Panc1 (cell line): ENCODE measurements around the gene NEK2. TPM values are rescaled to one million over a fixed set of nuclear protein-coding genes. Genes with fewer than 3 reads are reported as not detected.

Source experiments
- ATAC-seq: fragments of 200-7000 bp; cut with Tn5 transposase; 2 replicates; pipeline ENCODE4 v1.9.1; 2020; ENCODE audit warnings: mild to moderate bottlenecking, moderate library complexity
- BruUV-seq: library from RNA; stranded (reverse); fragments of 400-500 nt; replicated peaks from 2 replicates; lab custom pipeline; 2021; lab: Mats Ljungman, UMichigan
- CTCF ChIA-PET: fragments of 300-600 bp; sonication (Branson Sonifier 250); formaldehyde crosslinking; loops from one replicate; lab custom pipeline; 2022; ENCODE audit warnings: antibody characterized with exemption; lab: Charles Lee
- POLR2A ChIA-PET: fragments of 300-600 bp; sonication (Branson Sonifier 250); formaldehyde crosslinking; loops from one replicate; lab custom pipeline; 2022; ENCODE audit warnings: antibody characterized with exemption; lab: Charles Lee
- DNase-seq: peaks from one replicate; pipeline ENCODE4 v3.0.0-alpha.2; 2010; ENCODE audit warnings: low read depth, low spot score
- H3K27ac ChIP-seq: 2 replicates; pipeline ENCODE4 v1.5.1; 2011; ENCODE audit warnings: mild to moderate bottlenecking, low read length, inconsistent platforms
- H3K27me3 ChIP-seq: fragments of 200-500 bp; sonication (Bioruptor generic); 2 replicates; pipeline ENCODE4 v1.6.0; 2014; ENCODE audit warnings: low read length, inconsistent platforms; ENCODE audit not compliant: control insufficient read depth, insufficient read depth
- H3K36me3 ChIP-seq: fragments of 200-500 bp; sonication (Bioruptor generic); 2 replicates; pipeline ENCODE4 v1.5.1; 2014; ENCODE audit warnings: inconsistent platforms, mild to moderate bottlenecking, low read length, moderate library complexity; ENCODE audit not compliant: control insufficient read depth, insufficient read depth
- H3K4me1 ChIP-seq: 2 replicates; pipeline ENCODE4 v1.5.1; 2011; ENCODE audit warnings: inconsistent platforms, mild to moderate bottlenecking, low read length, moderate library complexity; ENCODE audit not compliant: control insufficient read depth, insufficient read depth
- H3K4me3 ChIP-seq, 2 experiments: 2 replicates each; pipeline ENCODE4 v1.5.1; 2011 to 2012; ENCODE audit warnings: low read depth in 2 of 2, low read length in 2 of 2, mild to moderate bottlenecking in 2 of 2, inconsistent platforms in 1 of 2, moderate library complexity in 1 of 2
- H3K9me3 ChIP-seq: fragments of 200-500 bp; sonication (Bioruptor generic); 2 replicates; pipeline ENCODE4 v1.5.1; 2014; ENCODE audit warnings: low read depth, mild to moderate bottlenecking, inconsistent platforms, low read length, moderate library complexity; ENCODE audit not compliant: control insufficient read depth, insufficient read depth
- CTCF ChIP-seq: fragments of 450-650 bp; IDR thresholded peaks from 2 replicates; pipeline ENCODE4 v1.5.1; 2017; ENCODE audit warnings: mild to moderate bottlenecking
- REST ChIP-seq, 2 experiments: IDR thresholded peaks; 2 replicates each; pipeline ENCODE4 v1.6.1; 2011 to 2012; ENCODE audit warnings: low read depth in 2 of 2, control low read depth in 1 of 2, low read length in 1 of 2, mild to moderate bottlenecking in 1 of 2, moderate library complexity in 1 of 2; ENCODE audit not compliant: insufficient read depth in 1 of 2
- SIN3A ChIP-seq: IDR thresholded peaks from 2 replicates; pipeline ENCODE4 v1.6.1; 2012; ENCODE audit warnings: low read depth, mild to moderate bottlenecking, low read length, moderate library complexity, borderline replicate concordance; ENCODE audit not compliant: insufficient read depth
- TCF7L2 ChIP-seq: IDR thresholded peaks from 2 replicates; pipeline ENCODE4 v1.6.1; 2011; ENCODE audit warnings: mild to moderate bottlenecking, low read depth, low read length, inconsistent platforms
- in situ Hi-C: cut with HindIII; loops from 2 replicates; pipeline ENCODE4 v1.10.0; 2016; ENCODE audit warnings: low sequenced_read_pairs, low pct_unique_long_range_greater_than_20kb
- intact Hi-C: fragments of 100-400 bp; cut with micrococcal nuclease; formaldehyde crosslinking; loops from one replicate; pipeline ENCODE4 v1.10.0; 2022; ENCODE audit not compliant: unreplicated experiment
- total RNA-seq: library from RNA; stranded (reverse); gene quantifications from one replicate; pipeline ENCODE4 v1.2.1, GENCODE V29; 2021; ENCODE audit not compliant: unreplicated experiment

Gene NEK2
- total RNA-seq, 1 experiment from 2014 or later = 34.4 TPM

- peaks cover 29% of the 10 kb centered on the region for H3K4me1 ChIP-seq
Observed at GRCh38 chr1:211650904-211651303, 24.5 kb downstream of the NEK2 start.

GRCh38 chr1:211648980-211649934 lies 26.2 kb downstream of the NEK2 start:
- DNase-seq (no peak), ATAC-seq (no peak)
- intact Hi-C loops (no loop called here), in situ Hi-C loops (no loop called here)
- Histone ChIP-seq H3K9me3 (no peaks in the 10 kb centered on the region), H3K27me3 (no peaks in the 10 kb centered on the region), H3K4me3 (no peak overlapping the region), H3K36me3 (no peaks in the 10 kb centered on the region), H3K4me1 (peaks cover 26% of the 10 kb centered on the region), H3K27ac (no peak overlapping the region)
- CTCF ChIA-PET = interaction anchor here (0.6 kb wide), 2 partner anchors 18 to 112 kb away, joined by 3 to 8 read pairs; no protein-coding TSS in a partner anchor
- no TSS peak for BruUV-seq
- POLR2A ChIA-PET = no interaction called here
- TF ChIP-seq CTCF (no peak; the same call in none of the 2 replicates), TCF7L2 (no peak), SIN3A (no peak), REST (IDR thresholded peaks at IDR 0.05; ENCODE audit: insufficient read depth in 1 of 2, low read depth in 2 of 2, low read length in 1 of 2) (no peak)

More at GRCh38 chr1:211650904-211651303, 24.5 kb downstream of the NEK2 start:
- Histone ChIP-seq H3K9me3 (no peaks in the 10 kb centered on the region), H3K27ac (no peak overlapping the region), H3K36me3 (no peaks in the 10 kb centered on the region), H3K4me3 (no peak overlapping the region), H3K27me3 (no peaks in the 10 kb centered on the region)
- TF ChIP-seq TCF7L2 (no peak), CTCF (no peak), SIN3A (no peak), REST (IDR thresholded peaks at IDR 0.05; ENCODE audit: insufficient read depth in 1 of 2, low read depth in 2 of 2, low read length in 1 of 2) (no peak)
- BruUV-seq = no TSS peak
- ChIA-PET CTCF (no interaction called here), POLR2A (no interaction called here)
- intact Hi-C loops = no loop called here
- in situ Hi-C loops = no loop called here
- DNase-seq (no peak), ATAC-seq (no peak)
